ENCODE measurements around the gene PROCA1.

GRCh38 chr17:28705728-28706334, 5.9 kb downstream of the PROCA1 start:
- TF ChIP-seq POLR2A (IDR thresholded peaks at IDR 0.05) (no peak), CTCF (IDR thresholded peaks at IDR 0.05) (no peak)
